ENCODE data around the gene GNLY.
A peak's percentile ranks its signal among the peaks of the same experiment; 100 is the strongest.

GNLY gene

GRCh38 chr2:85690932-85691331 is 3.2 kb upstream of the GNLY start:
- no peak for DNase-seq

- DNase-seq = no peak
Measured at GRCh38 chr2:85692039-85692645, 2.0 kb upstream of the GNLY start.

- no peak for DNase-seq
Measured at GRCh38 chr2:85695121-85695520, 963 bp downstream of the GNLY start.

GRCh38 chr2:85695691-85696668 is 1.8 kb downstream of the GNLY start:
- DNase-seq = no peak

GRCh38 chr2:85697096-85697495 is 2.9 kb downstream of the GNLY start:
- DNase-seq = no peak

- no peak for DNase-seq
Measured at GRCh38 chr2:85697716-85698115, 3.6 kb downstream of the GNLY start.

GRCh38 chr2:85698184-85698879 is 4.2 kb downstream of the GNLY start:
- no peak for DNase-seq

GRCh38 chr2:85698880-85699254 is 4.7 kb downstream of the GNLY start:
- no peak for DNase-seq

GRCh38 chr2:85699325-85699724 is 5.2 kb downstream of the GNLY start:
- DNase-seq = no peak

- DNase-seq = no peak
Measured at GRCh38 chr2:85702172-85702571, 8.0 kb downstream of the GNLY start.

- no peak for DNase-seq
Measured at GRCh38 chr2:85702800-85703199, 8.6 kb downstream of the GNLY start.

GRCh38 chr2:85703329-85703728 is 9.2 kb downstream of the GNLY start:
- no peak for DNase-seq

- no peak for DNase-seq
Measured at GRCh38 chr2:85704038-85704437, 9.9 kb downstream of the GNLY start.

GRCh38 chr2:85704800-85705679 is 10.9 kb downstream of the GNLY start:
- DNase-seq = no peak

- DNase-seq = no peak
Measured at GRCh38 chr2:85705680-85706039, 11.5 kb downstream of the GNLY start.

- DNase-seq = no peak
Measured at GRCh38 chr2:85706063-85706462, 11.9 kb downstream of the GNLY start.

- no peak for DNase-seq
Measured at GRCh38 chr2:85706599-85707296, 12.6 kb downstream of the GNLY start.

GRCh38 chr2:85707304-85707703 is 13.1 kb downstream of the GNLY start:
- peak; percentile 36 for DNase-seq

GRCh38 chr2:85708641-85709040 is 14.5 kb downstream of the GNLY start:
- DNase-seq = no peak

- no peak for DNase-seq
Measured at GRCh38 chr2:85709401-85709811, 15.2 kb downstream of the GNLY start.

GRCh38 chr2:85710687-85711577 is 16.8 kb downstream of the GNLY start:
- DNase-seq = no peak

Data from SHP77 treated with DMSO at 0.1 percent for 48 hours (cell line).